T-helper 1 cell (primary cell): ENCODE measurements around the gene PDCD7.
A peak's percentile ranks its signal among the peaks of the same experiment; 100 is the strongest.
"Not testable (repeated sequence)": the region's sequence is repeated elsewhere in the genome, so short reads cannot be mapped to it uniquely, and the experiment has no call there.

Source experiments
- DNase-seq, 5 donors: peaks; one replicate each; pipeline ENCODE4 v3.0.0-alpha.2; 2012 to 2020

The PDCD7 gene

DNA sequence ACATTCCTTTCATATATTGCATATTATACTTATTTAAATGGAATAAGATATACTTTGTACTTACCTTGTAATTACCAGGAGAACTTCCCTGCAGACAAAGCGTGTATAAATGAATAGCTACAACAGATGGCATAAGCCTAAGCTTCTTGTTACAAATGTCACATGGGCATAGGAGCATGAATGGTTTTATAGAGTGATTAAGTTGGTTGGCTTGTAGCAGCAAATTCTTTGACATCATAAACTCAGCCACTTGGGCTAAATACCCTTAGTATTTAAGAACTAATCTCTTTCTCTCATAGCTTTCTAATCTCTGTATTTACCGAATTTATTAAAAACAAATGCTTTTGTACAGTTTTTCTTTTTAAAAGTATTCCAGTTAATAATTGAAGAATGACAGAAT lies 18.5 kb downstream of the PDCD7 start, which contains the start of gene UBAP1L:
Gene UBAP1L, minus strand, starts transcription at position 115 of the 400 bp plus-strand sequence. CDS start 8,985 bp downstream, outside the sequence.
- DNase-seq = no peak

GRCh38 chr15:65110676-65111292 lies 22.8 kb downstream of the PDCD7 start:
- no peak for DNase-seq

GRCh38 chr15:65106011-65106590 lies 27.5 kb downstream of the PDCD7 start:
- no peak for DNase-seq

DNA sequence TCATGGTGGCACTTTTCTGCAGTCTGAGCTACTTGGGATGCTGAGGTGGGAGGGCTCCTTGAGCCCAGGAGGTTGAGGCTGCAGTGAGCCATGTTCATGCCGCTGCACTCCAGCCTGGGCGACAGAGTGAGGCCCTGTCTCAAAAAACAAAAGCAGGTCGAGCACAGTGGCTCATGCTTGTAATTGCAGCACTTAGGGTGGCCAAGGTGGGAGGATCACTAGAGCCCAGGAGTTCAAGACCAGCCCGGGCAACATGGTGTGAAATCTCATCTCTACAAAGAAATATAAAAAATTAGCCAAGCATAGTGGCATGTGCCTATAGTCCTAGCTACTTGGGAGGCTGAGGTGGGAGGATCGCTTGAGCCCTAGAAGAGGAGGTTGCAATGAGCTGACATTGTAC lies 28.6 kb downstream of the PDCD7 start:
- no peak for DNase-seq

- DNase-seq = no peak
These were observed 30.7 kb downstream of the PDCD7 start for GRCh38 chr15:65102912-65103311.

- DNase-seq = no peak
These were observed 31.5 kb downstream of the PDCD7 start for GRCh38 chr15:65101891-65102708.

GRCh38 chr15:65101411-65101890 lies 32.2 kb downstream of the PDCD7 start:
- peak in 2 of 5 donors; percentile 25 to 26 for DNase-seq

DNA sequence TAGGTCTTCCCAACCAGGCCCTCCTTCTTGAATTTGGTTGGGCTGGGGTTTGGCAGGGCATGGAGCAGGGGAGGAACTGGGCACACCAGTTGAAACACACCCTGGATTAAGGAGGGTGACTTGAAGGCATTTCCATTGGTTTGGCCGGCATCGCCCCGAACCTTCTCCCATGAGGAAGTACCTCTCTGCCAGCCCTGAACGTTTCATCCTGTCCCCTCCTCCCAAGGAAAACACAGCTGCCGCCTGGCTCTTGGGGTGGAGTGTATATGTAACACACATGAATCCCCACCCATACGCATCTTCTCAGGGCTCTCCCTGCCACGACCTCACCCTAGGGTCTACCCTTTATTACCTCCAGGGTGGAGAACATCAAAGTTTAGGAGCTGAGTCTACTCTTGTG lies 33.2 kb downstream of the PDCD7 start:
- no peak for DNase-seq

DNA sequence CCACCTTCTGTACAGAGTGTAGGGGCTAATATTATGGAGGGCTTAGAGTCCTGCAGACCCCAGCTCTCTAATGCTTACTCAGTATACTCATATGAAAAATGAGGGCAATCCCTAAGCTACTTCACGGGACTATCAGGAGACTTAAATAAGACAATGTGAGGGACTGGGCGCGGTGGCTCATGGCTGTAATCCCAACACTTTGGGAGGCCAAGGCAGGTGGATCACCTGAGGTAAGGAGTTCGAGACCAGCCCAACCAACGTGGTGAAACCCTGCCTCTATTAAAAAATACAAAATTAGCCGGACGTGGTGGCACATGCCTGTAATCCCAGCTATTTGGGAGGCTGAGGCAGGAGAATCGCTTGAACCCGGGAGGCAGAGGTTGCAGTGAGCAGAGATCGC lies 33.8 kb downstream of the PDCD7 start:
- DNase-seq = not testable (repeated sequence)

DNA sequence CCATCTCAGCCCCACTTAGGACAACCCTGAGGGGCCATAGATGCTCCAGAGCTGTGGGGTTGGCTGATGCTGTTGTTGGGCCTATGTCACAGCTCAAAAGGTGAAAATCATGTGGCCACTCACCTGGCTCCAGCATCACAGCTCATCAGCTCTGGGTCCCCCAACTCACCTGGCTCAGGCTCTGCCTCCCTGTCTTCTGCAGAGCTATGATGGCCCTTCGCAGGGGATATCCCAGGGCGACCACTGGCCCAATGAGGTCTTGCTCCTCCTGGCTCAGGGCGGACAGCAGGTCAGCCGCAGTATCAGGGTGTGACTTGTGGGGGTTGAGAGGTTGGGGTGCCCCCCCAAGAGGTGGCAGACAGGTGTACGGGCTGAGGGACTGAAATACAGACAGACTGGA lies 34.3 kb downstream of the PDCD7 start:
- DNase-seq = no peak

DNA sequence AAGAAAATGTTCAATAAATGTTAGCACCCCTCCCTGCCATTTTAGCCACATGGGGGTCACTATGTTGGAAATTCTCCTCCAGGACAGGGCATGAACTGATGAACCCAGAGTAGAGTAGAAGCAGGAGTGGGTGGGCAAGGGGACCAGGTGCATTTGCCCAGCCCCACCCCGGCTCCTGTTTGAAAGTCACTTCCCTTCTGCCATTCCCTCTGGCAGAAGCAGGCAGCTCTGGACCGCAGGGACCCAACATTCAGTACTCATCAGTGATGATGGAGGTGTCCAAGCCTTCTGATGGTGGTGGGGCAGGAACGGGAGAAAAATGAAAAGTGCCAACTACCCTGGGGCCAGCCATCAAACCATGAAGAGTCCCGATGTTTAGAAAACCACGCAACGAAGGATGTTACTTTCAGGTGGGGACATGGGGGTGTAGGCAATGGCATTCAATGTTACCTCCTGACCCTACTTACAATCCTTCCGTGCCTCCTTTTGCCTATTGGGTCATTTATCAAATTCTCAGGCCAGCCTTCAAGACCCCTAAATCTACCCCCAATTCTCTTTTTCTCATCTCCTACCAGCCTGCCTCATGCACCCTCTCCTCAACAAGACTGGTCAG lies 35.9 kb downstream of the PDCD7 start:
- no peak for DNase-seq

DNA sequence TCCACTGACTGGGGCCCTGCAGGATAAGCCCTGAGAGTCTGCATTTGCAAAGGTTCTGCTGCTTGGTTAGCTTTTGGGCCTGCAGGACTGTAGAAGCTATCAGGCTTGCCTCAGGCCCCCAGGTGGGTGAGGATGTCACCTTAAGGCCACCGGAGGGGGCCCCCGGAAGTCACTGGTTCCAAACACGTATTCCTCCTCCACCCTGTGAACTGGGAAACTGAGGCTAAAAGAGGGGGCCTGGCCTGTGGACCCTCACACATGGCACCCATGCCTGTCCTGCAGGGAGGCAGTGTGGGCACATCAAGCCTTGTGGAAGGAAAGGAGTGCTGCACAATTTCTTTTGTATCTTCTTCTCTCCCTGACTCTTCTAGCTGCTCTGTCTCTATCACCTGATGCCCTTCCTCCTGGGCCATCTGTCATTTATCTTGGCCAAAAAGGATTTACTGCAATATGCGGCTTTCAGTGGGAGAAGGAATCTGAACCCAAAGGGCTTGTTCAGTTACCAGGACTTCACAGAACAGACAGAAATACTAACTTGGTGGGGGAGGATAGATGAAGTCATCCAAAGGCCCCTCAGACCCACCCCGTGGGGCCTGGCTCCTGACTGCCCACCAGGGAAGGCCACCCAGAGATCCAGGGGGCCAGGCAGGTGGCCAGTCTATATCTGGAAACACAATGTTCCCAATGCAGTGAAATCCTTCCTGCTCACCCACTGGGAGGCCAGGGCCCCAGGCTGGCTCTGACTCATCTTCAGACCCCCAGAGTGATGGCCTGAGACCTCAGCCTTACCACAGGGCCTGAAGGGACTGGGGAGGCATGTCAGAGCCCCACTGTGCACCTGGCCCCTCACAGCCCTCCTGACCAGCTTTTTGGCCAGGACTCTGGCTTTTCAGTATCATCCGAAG lies 36.9 kb downstream of the PDCD7 start:
- no peak for DNase-seq

DNA sequence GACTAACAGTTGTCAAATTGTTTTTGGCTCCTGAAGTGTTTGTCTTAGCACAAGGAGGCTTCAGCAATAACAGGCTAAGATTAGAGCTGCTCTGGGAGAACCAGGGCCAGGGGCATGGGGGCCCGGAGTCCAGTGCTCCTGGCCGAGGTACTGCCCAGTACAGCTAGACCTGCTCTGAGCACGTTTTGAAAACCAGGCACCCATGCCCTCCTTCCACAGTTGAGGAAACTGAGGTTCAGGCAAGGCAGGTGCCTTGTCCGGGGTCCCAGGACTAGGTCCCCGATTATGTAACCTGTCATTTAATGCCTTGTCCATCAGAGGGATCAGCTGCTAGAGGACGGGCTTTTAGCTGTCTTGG lies 37.9 kb downstream of the PDCD7 start:
- DNase-seq = no peak

DNA sequence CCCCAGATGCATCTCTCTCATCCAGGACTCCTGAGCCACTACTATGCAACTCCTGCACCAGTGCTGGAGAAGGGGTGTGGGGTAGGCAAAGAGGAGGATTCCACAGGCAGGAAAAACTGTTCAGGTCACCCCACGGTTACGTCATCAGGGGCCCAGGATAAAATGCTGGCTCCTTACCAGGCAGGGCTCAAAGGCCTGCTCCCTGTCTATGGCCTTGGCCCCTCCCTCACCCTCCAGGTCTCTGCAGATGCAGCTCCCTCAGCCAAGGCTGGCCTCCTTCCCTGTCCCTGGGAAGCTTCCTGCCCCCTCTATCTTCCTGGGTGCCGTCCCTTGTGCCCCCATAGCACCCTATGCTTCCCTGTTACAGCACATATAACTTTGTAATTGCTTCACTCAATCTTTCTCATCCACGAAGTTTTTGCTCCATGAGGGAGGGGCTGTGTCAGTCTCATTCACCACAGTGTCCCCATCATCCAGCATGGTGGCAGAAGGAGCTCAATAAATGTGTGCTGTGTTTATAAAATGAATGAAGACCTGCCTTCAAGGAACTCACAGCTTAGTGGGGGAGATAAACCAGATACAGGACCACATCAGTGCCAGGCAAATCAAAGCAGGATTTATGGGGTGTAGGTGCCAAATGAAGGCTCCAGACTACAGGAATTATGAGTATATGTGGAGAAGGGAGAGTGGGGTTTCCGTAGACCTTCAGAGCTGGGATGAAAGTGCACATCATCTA lies 38.4 kb downstream of the PDCD7 start:
- no peak for DNase-seq

- no peak for DNase-seq
These were observed 39.2 kb downstream of the PDCD7 start for GRCh38 chr15:65094294-65094995.

DNA sequence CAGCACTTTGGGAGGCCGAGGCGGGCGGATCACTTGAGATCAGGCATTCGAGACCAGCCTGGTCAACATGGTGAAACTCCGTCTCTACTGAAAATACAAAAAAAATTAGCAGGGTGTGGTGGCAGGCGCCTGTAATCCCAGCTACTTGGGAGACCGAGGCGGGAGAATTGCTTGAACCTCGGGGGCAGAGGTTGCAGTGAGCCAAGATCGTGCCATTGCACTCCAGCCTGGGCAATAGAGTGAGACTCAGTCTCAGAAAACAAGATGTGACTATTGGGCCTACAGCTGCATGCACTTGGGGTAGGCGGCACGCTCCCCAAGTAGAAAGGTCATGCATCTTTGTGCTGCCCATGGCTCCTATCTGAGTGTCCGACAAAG lies 39.8 kb downstream of the PDCD7 start:
- not testable (repeated sequence) for DNase-seq

GRCh38 chr15:65092911-65093792 lies 40.5 kb downstream of the PDCD7 start:
- DNase-seq = no peak

DNA sequence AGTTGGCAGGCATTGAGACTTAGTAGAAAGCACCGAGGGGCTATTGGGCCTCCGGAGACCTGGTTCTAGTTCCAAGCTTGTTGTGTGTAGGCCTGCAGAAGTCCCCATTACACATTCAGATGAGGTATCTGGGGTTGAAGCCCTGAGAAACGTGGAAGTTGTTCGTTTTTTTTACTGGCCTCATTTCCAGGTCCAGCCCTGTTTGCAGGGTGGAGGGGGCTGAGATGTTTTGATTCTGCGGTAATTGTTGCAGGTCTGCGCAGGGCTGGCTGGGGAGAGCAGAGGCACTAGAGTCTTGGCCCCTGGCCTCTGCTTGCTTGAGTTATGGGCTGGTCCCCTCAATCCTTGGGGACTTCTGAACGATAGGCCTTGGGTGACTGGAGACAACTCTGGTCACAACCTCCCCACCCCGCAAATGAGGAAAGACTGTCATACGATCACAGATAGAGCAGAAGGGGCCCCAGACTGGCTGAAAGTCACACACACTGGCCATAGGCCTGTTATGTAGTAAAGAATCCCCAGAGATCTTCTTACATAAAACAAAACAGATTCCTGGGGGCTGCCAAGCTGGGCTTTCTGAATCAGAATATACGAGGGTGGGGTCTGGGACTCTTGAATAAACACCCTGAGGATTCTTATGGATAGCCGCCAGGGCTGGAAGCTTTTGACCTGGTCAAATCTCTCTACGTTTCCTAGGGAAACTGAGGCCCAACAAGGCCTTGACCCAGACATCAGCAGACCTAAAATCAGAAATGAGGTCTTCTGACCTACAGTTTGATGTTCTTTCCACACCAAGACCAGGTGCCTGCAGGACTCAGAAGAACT lies 41.5 kb downstream of the PDCD7 start:
- DNase-seq = no peak
